Thoracic aorta (tissue), 2 donors: Measurements from ENCODE around the gene KIAA2012. TPM values are rescaled to one million over a fixed set of nuclear protein-coding genes. Genes with fewer than 3 reads are reported as not detected.

Experiments used
- ATAC-seq: fragments of 150-250 bp; one replicate; pipeline ENCODE4 v1.8.0; 2017; ENCODE audit warnings: low read depth; ENCODE audit not compliant: insufficient number of reproducible peaks, low FRiP score
- DNase-seq: peaks from one replicate; pipeline ENCODE4 v3.0.0-alpha.2; 2020; ENCODE audit warnings: low spot score
- H3K27ac ChIP-seq, 2 donors: fragments of 200-600 bp; sonication (generic); 1 replicate in 1 of 2; 2 replicates in 1 of 2; pipeline ENCODE4 v1.5.1; 2016; ENCODE audit warnings: mild to moderate bottlenecking in 2 of 2, moderate library complexity in 2 of 2
- H3K27me3 ChIP-seq: fragments of 200-600 bp; sonication (generic); replicated peaks from 2 replicates; pipeline ENCODE4 v1.6.0; 2016; ENCODE audit warnings: mild to moderate bottlenecking; ENCODE audit not compliant: insufficient read depth
- H3K36me3 ChIP-seq: fragments of 200-600 bp; sonication (generic); one replicate; pipeline ENCODE4 v1.5.1; 2016
- H3K4me1 ChIP-seq, 2 donors: fragments of 200-600 bp; sonication (generic); 1 replicate in 1 of 2; 2 replicates in 1 of 2; pipeline versions ENCODE4 v1.5.1 to v1.6.0; 2016; ENCODE audit warnings: low read depth in 2 of 2, mild to moderate bottlenecking in 1 of 2; ENCODE audit not compliant: control insufficient read depth in 1 of 2
- H3K4me3 ChIP-seq: fragments of 200-600 bp; sonication (generic); 2 replicates; pipeline ENCODE4 v1.5.1; 2016; ENCODE audit warnings: mild to moderate bottlenecking
- H3K9me3 ChIP-seq: fragments of 200-600 bp; sonication (generic); 2 replicates; pipeline ENCODE4 v1.5.1; 2016
- total RNA-seq, 2 donors: library from RNA; depleted of rRNA; stranded (reverse); fragments of >200 nt; gene quantifications; one replicate each; pipeline versions ENCODE4 v1.1.0 to v1.2.3, GENCODE V29; 2016
- TF ChIP-seq, protein P1 (sequence below): fragments of 200-600 bp; sonication (generic); IDR thresholded peaks from one replicate; pipeline ENCODE4 v1.5.1; 2019; ENCODE audit warnings: antibody characterized with exemption

The KIAA2012 gene
- total RNA-seq, 2 donors from 2014 or later = not detected

DNA sequence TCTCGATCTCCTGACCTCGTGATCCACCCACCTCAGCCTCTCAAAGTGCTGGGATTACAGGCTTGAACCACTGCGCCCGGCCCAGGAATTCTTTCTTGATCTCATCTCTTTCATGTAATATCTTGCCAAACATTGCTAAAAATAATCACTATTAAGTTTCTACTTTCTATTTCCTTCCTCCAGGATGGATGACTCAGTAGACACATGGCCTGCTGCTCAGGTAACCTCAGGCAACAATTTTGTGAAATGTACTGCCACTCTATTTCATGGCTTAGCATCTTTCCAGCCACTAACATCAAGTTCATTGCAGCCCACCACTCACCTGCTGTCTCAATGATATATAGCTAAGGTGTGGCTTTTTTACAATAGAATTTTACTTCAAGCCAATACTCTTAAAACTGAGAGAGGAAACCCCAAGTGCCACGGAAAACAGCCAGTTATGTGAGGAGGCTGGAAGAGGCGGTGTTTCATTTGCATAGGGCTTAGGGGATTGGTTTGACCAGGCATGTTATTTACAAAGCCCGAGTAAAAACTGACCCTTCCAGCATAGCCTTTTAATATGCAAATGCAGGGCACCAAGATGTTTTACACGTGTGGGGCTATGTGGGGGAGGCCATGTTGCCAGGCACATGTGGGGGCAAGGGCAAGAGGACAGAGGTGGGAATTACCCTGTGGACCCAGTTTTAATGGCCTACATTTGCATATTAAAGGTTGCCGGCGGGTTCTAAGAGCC lies 176.6 kb downstream of the KIAA2012 start:
- TF ChIP-seq, protein P1, sequence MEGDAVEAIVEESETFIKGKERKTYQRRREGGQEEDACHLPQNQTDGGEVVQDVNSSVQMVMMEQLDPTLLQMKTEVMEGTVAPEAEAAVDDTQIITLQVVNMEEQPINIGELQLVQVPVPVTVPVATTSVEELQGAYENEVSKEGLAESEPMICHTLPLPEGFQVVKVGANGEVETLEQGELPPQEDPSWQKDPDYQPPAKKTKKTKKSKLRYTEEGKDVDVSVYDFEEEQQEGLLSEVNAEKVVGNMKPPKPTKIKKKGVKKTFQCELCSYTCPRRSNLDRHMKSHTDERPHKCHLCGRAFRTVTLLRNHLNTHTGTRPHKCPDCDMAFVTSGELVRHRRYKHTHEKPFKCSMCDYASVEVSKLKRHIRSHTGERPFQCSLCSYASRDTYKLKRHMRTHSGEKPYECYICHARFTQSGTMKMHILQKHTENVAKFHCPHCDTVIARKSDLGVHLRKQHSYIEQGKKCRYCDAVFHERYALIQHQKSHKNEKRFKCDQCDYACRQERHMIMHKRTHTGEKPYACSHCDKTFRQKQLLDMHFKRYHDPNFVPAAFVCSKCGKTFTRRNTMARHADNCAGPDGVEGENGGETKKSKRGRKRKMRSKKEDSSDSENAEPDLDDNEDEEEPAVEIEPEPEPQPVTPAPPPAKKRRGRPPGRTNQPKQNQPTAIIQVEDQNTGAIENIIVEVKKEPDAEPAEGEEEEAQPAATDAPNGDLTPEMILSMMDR = no peak

DNA sequence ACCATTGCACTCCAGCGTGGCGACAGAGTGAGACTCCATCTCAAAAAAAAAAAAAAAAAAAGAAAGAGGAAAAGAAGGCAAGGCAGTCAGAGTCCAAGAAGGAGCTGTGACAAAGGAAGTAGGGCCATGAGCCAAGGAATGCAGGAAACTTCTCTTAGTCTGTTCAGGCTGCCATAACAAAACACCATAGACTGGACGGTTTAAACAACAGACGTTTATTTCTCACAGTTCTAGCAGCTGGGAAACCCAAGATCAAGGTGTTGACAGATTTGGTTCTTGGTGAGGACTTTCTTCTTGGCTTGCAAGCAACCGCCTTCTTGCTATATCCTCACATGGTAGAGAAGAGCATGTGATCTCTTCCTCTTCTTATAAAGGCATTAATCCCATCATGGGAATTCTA lies 178.4 kb downstream of the KIAA2012 start:
- Histone ChIP-seq H3K27me3 (no peaks in the 10 kb centered on the region), H3K9me3 (no peaks in the 10 kb centered on the region), H3K36me3 (no peaks in the 10 kb centered on the region), H3K4me1 (no peaks in the 10 kb centered on the region), H3K4me3 (no peak overlapping the region), H3K27ac (no peak overlapping the region)
- no peak for ATAC-seq
- no peak for DNase-seq
- TF ChIP-seq, protein P1 = no peak

More for the DNA sequence above, 176.6 kb downstream of the KIAA2012 start:
- H3K4me3 ChIP-seq = no peak overlapping the region
- H3K9me3 ChIP-seq = no peaks in the 10 kb centered on the region
- no peak overlapping the region for H3K27ac ChIP-seq
- no peak for ATAC-seq
- H3K36me3 ChIP-seq = no peaks in the 10 kb centered on the region
- H3K4me1 ChIP-seq = no peaks in the 10 kb centered on the region
- no peaks in the 10 kb centered on the region for H3K27me3 ChIP-seq
- no peak for DNase-seq

Other genes starting within 250 kb of the KIAA2012 start
- 10 to 100 TPM; 14.0 to 14.4 TPM for gene FZD7, start 39.4 kb upstream of the KIAA2012 start, total RNA-seq
- 10 to 100 TPM; 36.8 to 55.2 TPM for gene SUMO1, start 165.3 kb downstream of the KIAA2012 start, total RNA-seq
- 100 to 1,000 TPM in 1 of 2 donors, 10 to 100 TPM in 1; 77.3 to 161 TPM for gene NOP58, start 192.5 kb downstream of the KIAA2012 start, total RNA-seq